Activated T-helper 17 cell treated with anti-CD3 and anti-CD28 coated beads, Interleukin-2, amount 50 U/mL, for 72 hours (primary cell): ENCODE results near the gene BTBD19. TPM values are rescaled to one million over a fixed set of nuclear protein-coding genes. Genes with fewer than 3 reads are reported as not detected.
"Not testable (repeated sequence)": the region's sequence is repeated elsewhere in the genome, so short reads cannot be mapped to it uniquely, and the experiment has no call there.

Experiments used
- ATAC-seq: fragments of 150-1000 bp; cut with Tn5 transposase; replicated peaks from 2 replicates; pipeline ENCODE4 v1.10.0; 2021; ENCODE audit warnings: mild to moderate bottlenecking, moderate library complexity
- H3K27ac Mint-ChIP-seq: one replicate; pipeline ENCODE4 v1.8.0; 2022; ENCODE audit warnings: mixed read lengths
- H3K27me3 Mint-ChIP-seq: one replicate; pipeline ENCODE4 v1.8.0; 2022; ENCODE audit warnings: mixed read lengths
- H3K36me3 Mint-ChIP-seq: one replicate; pipeline ENCODE4 v1.8.0; 2022; ENCODE audit warnings: low read depth, mild to moderate bottlenecking, mixed read lengths
- H3K4me1 Mint-ChIP-seq: one replicate; pipeline ENCODE4 v1.8.0; 2022; ENCODE audit warnings: mixed read lengths
- H3K4me3 Mint-ChIP-seq: one replicate; pipeline ENCODE4 v1.8.0; 2022; ENCODE audit warnings: mild to moderate bottlenecking, mixed read lengths
- H3K9me3 Mint-ChIP-seq: one replicate; pipeline ENCODE4 v1.8.0; 2022; ENCODE audit warnings: mixed read lengths
- total RNA-seq, 2 donors: library from RNA; stranded (reverse); gene quantifications; one replicate each; pipeline ENCODE4 v1.2.3, GENCODE V29; 2022

BTBD19 gene
- total RNA-seq, 2 donors from 2014 or later = 15.9 to 62.7 TPM

- Mint-ChIP-seq H3K4me3 (no peak overlapping the region), H3K9me3 (no peaks in the 10 kb centered on the region), H3K27me3 (no peaks in the 10 kb centered on the region), H3K4me1 (no peaks in the 10 kb centered on the region), H3K36me3 (no peaks in the 10 kb centered on the region), H3K27ac (no peak overlapping the region)
- no peak for ATAC-seq
These were observed 18.3 kb downstream of the BTBD19 start for GRCh38 chr1:44826375-44827196.

GRCh38 chr1:44827197-44828002 is 19.1 kb downstream of the BTBD19 start:
- no peaks in the 10 kb centered on the region for H3K9me3 Mint-ChIP-seq
- no peak overlapping the region for H3K4me3 Mint-ChIP-seq
- ATAC-seq = no peak
- no peaks in the 10 kb centered on the region for H3K36me3 Mint-ChIP-seq
- H3K27me3 Mint-ChIP-seq = no peaks in the 10 kb centered on the region
- H3K27ac Mint-ChIP-seq = peak overlapping the region; percentile 39
- no peaks in the 10 kb centered on the region for H3K4me1 Mint-ChIP-seq

GRCh38 chr1:44828003-44828651 is 19.8 kb downstream of the BTBD19 start:
- Mint-ChIP-seq H3K4me1 (no peaks in the 10 kb centered on the region), H3K27ac (peak overlapping the region; percentile 39), H3K9me3 (no peaks in the 10 kb centered on the region), H3K4me3 (no peak overlapping the region), H3K27me3 (no peaks in the 10 kb centered on the region), H3K36me3 (no peaks in the 10 kb centered on the region)
- no peak for ATAC-seq

GRCh38 chr1:44828841-44829440 is 20.6 kb downstream of the BTBD19 start:
- no peak for ATAC-seq
- Mint-ChIP-seq H3K27me3 (no peaks in the 10 kb centered on the region), H3K9me3 (no peaks in the 10 kb centered on the region), H3K36me3 (no peaks in the 10 kb centered on the region), H3K27ac (no peak overlapping the region), H3K4me3 (no peak overlapping the region), H3K4me1 (no peaks in the 10 kb centered on the region)

- no peaks in the 10 kb centered on the region for H3K27me3 Mint-ChIP-seq
- ATAC-seq = no peak
- H3K4me3 Mint-ChIP-seq = no peak overlapping the region
- no peaks in the 10 kb centered on the region for H3K9me3 Mint-ChIP-seq
- H3K4me1 Mint-ChIP-seq = peaks cover 6% of the 10 kb centered on the region
- H3K36me3 Mint-ChIP-seq = no peaks in the 10 kb centered on the region
- H3K27ac Mint-ChIP-seq = no peak overlapping the region
These were observed 21.4 kb downstream of the BTBD19 start for GRCh38 chr1:44829506-44830384.

DNA sequence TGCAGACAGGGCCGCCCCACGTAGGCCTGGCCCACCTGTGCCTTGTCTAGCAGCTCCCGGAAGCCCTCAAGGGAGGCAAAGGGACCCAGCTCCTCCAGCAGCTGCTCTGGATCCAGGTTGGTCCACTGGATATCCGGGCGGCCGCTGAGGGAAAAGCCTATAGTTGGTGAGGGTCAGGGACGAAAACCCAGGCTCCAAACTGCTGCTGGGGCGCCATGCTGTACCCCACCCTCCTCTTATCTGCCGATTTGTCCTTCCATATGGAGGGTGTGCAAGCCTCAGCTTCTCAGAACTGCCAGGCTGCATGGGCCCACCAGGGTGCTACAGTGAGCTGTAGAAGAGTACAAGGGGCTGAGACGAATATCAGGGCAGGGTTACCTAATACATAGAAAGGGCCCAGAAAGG is 22.6 kb downstream of the BTBD19 start:
- H3K27me3 Mint-ChIP-seq = no peaks in the 10 kb centered on the region
- ATAC-seq = no peak
- H3K9me3 Mint-ChIP-seq = no peaks in the 10 kb centered on the region

GRCh38 chr1:44831516-44831915 is 23.2 kb downstream of the BTBD19 start:
- H3K27ac Mint-ChIP-seq = no peak overlapping the region
- H3K9me3 Mint-ChIP-seq = no peaks in the 10 kb centered on the region
- no peak overlapping the region for H3K4me3 Mint-ChIP-seq
- no peaks in the 10 kb centered on the region for H3K27me3 Mint-ChIP-seq
- peaks cover 14% of the 10 kb centered on the region for H3K4me1 Mint-ChIP-seq
- H3K36me3 Mint-ChIP-seq = no peaks in the 10 kb centered on the region
- ATAC-seq = no peak

More for the DNA sequence above, 22.6 kb downstream of the BTBD19 start:
- peaks cover 12% of the 10 kb centered on the region for H3K4me1 Mint-ChIP-seq
- H3K36me3 Mint-ChIP-seq = no peaks in the 10 kb centered on the region
- no peak overlapping the region for H3K4me3 Mint-ChIP-seq
- H3K27ac Mint-ChIP-seq = no peak overlapping the region

GRCh38 chr1:44832056-44832705 is 23.9 kb downstream of the BTBD19 start:
- no peaks in the 10 kb centered on the region for H3K9me3 Mint-ChIP-seq
- no peak for ATAC-seq
- H3K36me3 Mint-ChIP-seq = no peaks in the 10 kb centered on the region
- no peaks in the 10 kb centered on the region for H3K27me3 Mint-ChIP-seq
- H3K4me3 Mint-ChIP-seq = no peak overlapping the region
- peaks cover 14% of the 10 kb centered on the region for H3K4me1 Mint-ChIP-seq
- H3K27ac Mint-ChIP-seq = no peak overlapping the region

- no peak for ATAC-seq
These were observed 26.0 kb downstream of the BTBD19 start for GRCh38 chr1:44834328-44834727.

GRCh38 chr1:44835738-44836675 is 27.7 kb downstream of the BTBD19 start:
- peaks cover 14% of the 10 kb centered on the region for H3K4me1 Mint-ChIP-seq
- peaks cover 6% of the 10 kb centered on the region for H3K27me3 Mint-ChIP-seq
- peak overlapping the region; percentile 42 for H3K4me3 Mint-ChIP-seq
- peak overlapping the region; percentile 32 for H3K27ac Mint-ChIP-seq
- no peaks in the 10 kb centered on the region for H3K36me3 Mint-ChIP-seq
- ATAC-seq = peak; percentile 98
- H3K9me3 Mint-ChIP-seq = no peaks in the 10 kb centered on the region

More at GRCh38 chr1:44834328-44834727, 26.0 kb downstream of the BTBD19 start:
- Mint-ChIP-seq H3K9me3 (no peaks in the 10 kb centered on the region), H3K27me3 (peaks cover 2% of the 10 kb centered on the region), H3K27ac (peak overlapping the region; percentile 43), H3K4me3 (no peak overlapping the region), H3K4me1 (peaks cover 14% of the 10 kb centered on the region), H3K36me3 (no peaks in the 10 kb centered on the region)

- Mint-ChIP-seq H3K4me1 (peaks cover 14% of the 10 kb centered on the region), H3K27me3 (peaks cover 19% of the 10 kb centered on the region)
- not testable (repeated sequence) for H3K27ac Mint-ChIP-seq, H3K4me3 Mint-ChIP-seq, H3K9me3 Mint-ChIP-seq, ATAC-seq, H3K36me3 Mint-ChIP-seq
These were observed 30.0 kb downstream of the BTBD19 start for GRCh38 chr1:44838294-44838693.

DNA sequence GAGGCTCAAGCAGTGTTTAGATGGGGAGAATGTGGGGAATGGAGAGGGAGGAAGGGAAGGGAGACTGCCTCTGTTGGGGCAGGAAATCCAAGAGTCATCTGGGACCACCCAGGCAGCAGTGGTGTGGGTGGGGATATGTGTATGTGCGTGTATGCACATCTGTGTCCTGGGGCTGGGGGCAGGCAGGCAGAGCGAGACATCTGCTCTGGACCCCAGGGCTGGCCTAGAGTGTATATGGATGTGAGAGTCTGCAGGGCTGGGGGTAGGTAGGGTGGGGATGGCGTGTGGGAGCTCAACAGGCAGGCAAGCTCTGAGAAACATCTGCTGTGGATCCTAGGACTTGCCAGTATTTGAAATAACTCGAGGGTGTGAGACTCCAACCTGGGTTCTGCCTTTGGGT is 31.3 kb downstream of the BTBD19 start:
- no peaks in the 10 kb centered on the region for H3K36me3 Mint-ChIP-seq
- H3K27ac Mint-ChIP-seq = no peak overlapping the region
- peaks cover 22% of the 10 kb centered on the region for H3K27me3 Mint-ChIP-seq
- no peak overlapping the region for H3K4me3 Mint-ChIP-seq
- H3K4me1 Mint-ChIP-seq = peaks cover 10% of the 10 kb centered on the region
- ATAC-seq = no peak
- no peaks in the 10 kb centered on the region for H3K9me3 Mint-ChIP-seq
